Osteoblast (primary cell): ENCODE data around the gene SLC8A2. TPM values are rescaled to one million over a fixed set of nuclear protein-coding genes. Genes with fewer than 3 reads are reported as not detected.

ENCODE experiments used
- DNase-seq: peaks from one replicate; pipeline ENCODE4 v3.0.0; 2011; ENCODE audit warnings: low spot score, mixed read lengths; ENCODE audit not compliant: insufficient read length; ENCODE audit errors: missing footprints
- H2AFZ ChIP-seq: 2 replicates; pipeline ENCODE4 v1.6.0; 2011; ENCODE audit warnings: mild to moderate bottlenecking, low read length
- H3K27ac ChIP-seq: 2 replicates; pipeline ENCODE4 v1.5.1; 2011; ENCODE audit warnings: mild to moderate bottlenecking, low read depth, low read length, moderate library complexity
- H3K27me3 ChIP-seq: 2 replicates; pipeline ENCODE4 v1.6.0; 2012; ENCODE audit warnings: mild to moderate bottlenecking, control low read depth, inconsistent platforms, low read length, moderate library complexity; ENCODE audit not compliant: insufficient read depth
- H3K36me3 ChIP-seq: 2 replicates; pipeline ENCODE4 v1.5.1; 2011; ENCODE audit warnings: mild to moderate bottlenecking, low read length, control low read depth, moderate library complexity; ENCODE audit not compliant: insufficient read depth
- H3K4me1 ChIP-seq: 2 replicates; pipeline ENCODE4 v1.5.1; 2011; ENCODE audit warnings: mild to moderate bottlenecking, low read length, control low read depth, moderate library complexity; ENCODE audit not compliant: insufficient read depth
- H3K4me2 ChIP-seq: 2 replicates; pipeline ENCODE4 v1.6.0; 2011; ENCODE audit warnings: mild to moderate bottlenecking, low read length; ENCODE audit not compliant: insufficient read depth
- H3K4me3 ChIP-seq: fragments of 200-600 bp; sonication (generic); 3 replicates; pipeline ENCODE4 v1.5.1; 2012; ENCODE audit warnings: mild to moderate bottlenecking, low read length, inconsistent platforms; ENCODE audit not compliant: insufficient read depth
- H3K79me2 ChIP-seq: 2 replicates; pipeline ENCODE4 v1.6.0; 2012; ENCODE audit warnings: mild to moderate bottlenecking, low read length, control low read depth, inconsistent platforms; ENCODE audit not compliant: insufficient read depth
- H3K9me3 ChIP-seq: 2 replicates; pipeline ENCODE4 v1.5.1; 2011; ENCODE audit warnings: low read depth, low read length, control low read depth
- H4K20me1 ChIP-seq: 2 replicates; pipeline ENCODE4 v1.6.0; 2012; ENCODE audit warnings: mild to moderate bottlenecking, low read length, control low read depth; ENCODE audit not compliant: insufficient read depth
- CTCF ChIP-seq: IDR thresholded peaks from 2 replicates; pipeline ENCODE4 v1.5.1; 2011; ENCODE audit warnings: mild to moderate bottlenecking, low read depth, low read length, moderate library complexity; ENCODE audit errors: extremely low read depth
- total RNA-seq: library from RNA; depleted of rRNA; stranded (reverse); fragments of >200 nt; gene quantifications from 2 replicates; pipeline ENCODE4 v1.2.3, GENCODE V29; 2012

Gene SLC8A2
- total RNA-seq, 1 donor: 0.36 TPM

- Histone ChIP-seq H2AFZ (peak overlapping the region; percentile 91), H3K79me2 (no peaks in the 10 kb centered on the region), H3K36me3 (no peaks in the 10 kb centered on the region), H3K4me2 (peak overlapping the region; percentile 70), H3K9me3 (no peaks in the 10 kb centered on the region), H3K27me3 (no peaks in the 10 kb centered on the region), H4K20me1 (peaks cover 5% of the 10 kb centered on the region), H3K27ac (no peak overlapping the region), H3K4me3 (peak overlapping the region; percentile 64), H3K4me1 (peaks cover 17% of the 10 kb centered on the region)
- peak; percentile 8 for TF ChIP-seq CTCF
- DNase-seq: peak; percentile 95
These were observed 41.5 kb downstream of the SLC8A2 start for GRCh38 chr19:47430041-47430802.

- Histone ChIP-seq H3K4me2 (no peak overlapping the region), H3K27me3 (peaks cover 4% of the 10 kb centered on the region), H2AFZ (no peak overlapping the region), H3K4me3 (no peak overlapping the region), H3K4me1 (peaks cover 17% of the 10 kb centered on the region), H3K27ac (no peak overlapping the region), H4K20me1 (peaks cover 5% of the 10 kb centered on the region), H3K9me3 (no peaks in the 10 kb centered on the region), H3K79me2 (no peaks in the 10 kb centered on the region), H3K36me3 (no peaks in the 10 kb centered on the region)
- TF ChIP-seq CTCF: no peak
- no peak for DNase-seq
These were observed 42.4 kb downstream of the SLC8A2 start for GRCh38 chr19:47429140-47429793.

DNA sequence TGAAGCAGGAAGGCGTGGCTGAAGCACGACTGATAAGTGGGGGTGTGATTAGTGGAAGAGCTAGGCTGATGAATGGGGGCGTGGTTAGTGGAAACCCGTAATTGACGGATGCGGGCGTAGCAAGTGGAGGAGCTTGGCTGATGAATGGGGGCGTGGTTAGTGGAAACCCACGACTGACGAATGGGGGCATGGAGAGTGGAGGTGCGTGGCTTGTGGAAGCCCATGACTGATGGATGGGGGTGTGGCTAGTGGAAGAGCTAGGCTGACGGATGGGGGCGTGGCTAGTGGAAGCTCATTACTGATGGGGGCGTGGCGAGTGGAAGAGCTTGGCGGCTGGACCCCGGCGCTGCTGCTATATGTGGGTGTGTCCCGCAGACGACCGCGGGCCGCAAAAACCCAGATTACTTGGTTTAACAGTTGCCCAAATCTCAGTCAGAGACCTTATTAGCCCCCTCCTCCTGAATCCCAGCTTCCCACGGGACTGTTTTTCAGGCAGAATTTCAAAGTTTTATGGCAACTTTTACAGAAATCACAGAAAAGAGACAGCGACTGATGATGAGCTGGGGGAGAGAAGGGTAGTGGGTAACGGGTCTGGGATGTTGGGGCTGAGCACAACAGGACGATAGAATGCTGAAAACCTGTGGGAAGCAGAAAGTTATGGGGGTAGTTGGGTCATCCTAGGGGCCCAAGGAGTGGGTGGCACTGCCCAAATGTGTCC lies 43.4 kb downstream of the SLC8A2 start:
- no peak for TF ChIP-seq CTCF
- H3K27ac ChIP-seq: peak overlapping the region; percentile 50
- H4K20me1 ChIP-seq: peaks cover 5% of the 10 kb centered on the region

More for the DNA sequence above, 43.4 kb downstream of the SLC8A2 start:
- H3K36me3 ChIP-seq: no peaks in the 10 kb centered on the region
- H3K4me3 ChIP-seq: peak overlapping the region; percentile 58
- peaks cover 13% of the 10 kb centered on the region for H3K27me3 ChIP-seq
- H2AFZ ChIP-seq: peak overlapping the region; percentile 82
- no peaks in the 10 kb centered on the region for H3K9me3 ChIP-seq
- DNase-seq: peak; percentile 99
- peak overlapping the region; percentile 86 for H3K4me2 ChIP-seq
- no peaks in the 10 kb centered on the region for H3K79me2 ChIP-seq
- H3K4me1 ChIP-seq: peaks cover 17% of the 10 kb centered on the region
